K562 (cell line): ENCODE results near the gene NDFIP1.

Experiments used
- CTCF ChIP-seq, 3 experiments: IDR thresholded peaks in 2 of 3; conservative IDR thresholded peaks in 1 of 3; 2 replicates each; pipeline ENCODE4 v1.5.1; 2011 to 2012; ENCODE audit warnings: low read length in 3 of 3, mild to moderate bottlenecking in 3 of 3, control low read depth in 2 of 3, improper control_type of control experiment in 1 of 3, inconsistent platforms in 1 of 3, low read depth in 1 of 3, mixed read lengths in 1 of 3, moderate library complexity in 1 of 3; ENCODE audit not compliant: insufficient read depth in 2 of 3
- NR3C1 ChIP-seq: sonication (generic); formaldehyde crosslinking; IDR thresholded peaks from 2 replicates; pipeline ENCODE4 v1.8.1; 2022; ENCODE audit warnings: missing genetic modification reagents
- ZKSCAN1 ChIP-seq: fragments of 150-350 bp; IDR thresholded peaks from 2 replicates; pipeline ENCODE4 v1.6.1; 2016; ENCODE audit warnings: low read depth, low read length

GRCh38 chr5:142091012-142091411, 17.6 kb upstream of the NDFIP1 start:
- TF ChIP-seq ZKSCAN1 (no peak), NR3C1 (CRISPR knock-in tag) (no peak), CTCF (IDR thresholded peaks at IDR 0.05 in 2 of 3, conservative IDR thresholded peaks at IDR 0.05 in 1 of 3; ENCODE audit: insufficient read depth in 2 of 3, low read depth in 1 of 3, low read length in 3 of 3) (no peak)
